Omental fat pad (tissue), 4 donors: ENCODE results near the gene RANBP2. TPM values are rescaled to one million over a fixed set of nuclear protein-coding genes. Genes with fewer than 3 reads are reported as not detected.
"Not testable (repeated sequence)": the region's sequence is repeated elsewhere in the genome, so short reads cannot be mapped to it uniquely, and the experiment has no call there.

Experiments
- ATAC-seq: fragments of 150-250 bp; one replicate; pipeline ENCODE4 v1.9.1; 2016; ENCODE audit warnings: mild to moderate bottlenecking, moderate library complexity; ENCODE audit not compliant: low FRiP score
- DNase-seq: peaks from one replicate; pipeline ENCODE4 v3.0.0-alpha.2; 2019; ENCODE audit warnings: low spot score
- CTCF ChIP-seq, 3 donors: fragments of 450-650 bp; IDR thresholded peaks; one replicate each; pipeline ENCODE4 v1.5.1; 2016 to 2017; ENCODE audit warnings: antibody characterized with exemption in 3 of 3, mild to moderate bottlenecking in 3 of 3, moderate library complexity in 2 of 3
- total RNA-seq, 4 donors: library from RNA; depleted of rRNA; stranded (reverse); fragments of >200 nt; gene quantifications; one replicate each; pipeline ENCODE4 v1.1.0, GENCODE V29; 2016

RANBP2 gene
- 100 to 1,000 TPM in 2 of 4 donors, 10 to 100 TPM in 2; 60.3 to 154 (median 83.4) TPM for total RNA-seq

DNA sequence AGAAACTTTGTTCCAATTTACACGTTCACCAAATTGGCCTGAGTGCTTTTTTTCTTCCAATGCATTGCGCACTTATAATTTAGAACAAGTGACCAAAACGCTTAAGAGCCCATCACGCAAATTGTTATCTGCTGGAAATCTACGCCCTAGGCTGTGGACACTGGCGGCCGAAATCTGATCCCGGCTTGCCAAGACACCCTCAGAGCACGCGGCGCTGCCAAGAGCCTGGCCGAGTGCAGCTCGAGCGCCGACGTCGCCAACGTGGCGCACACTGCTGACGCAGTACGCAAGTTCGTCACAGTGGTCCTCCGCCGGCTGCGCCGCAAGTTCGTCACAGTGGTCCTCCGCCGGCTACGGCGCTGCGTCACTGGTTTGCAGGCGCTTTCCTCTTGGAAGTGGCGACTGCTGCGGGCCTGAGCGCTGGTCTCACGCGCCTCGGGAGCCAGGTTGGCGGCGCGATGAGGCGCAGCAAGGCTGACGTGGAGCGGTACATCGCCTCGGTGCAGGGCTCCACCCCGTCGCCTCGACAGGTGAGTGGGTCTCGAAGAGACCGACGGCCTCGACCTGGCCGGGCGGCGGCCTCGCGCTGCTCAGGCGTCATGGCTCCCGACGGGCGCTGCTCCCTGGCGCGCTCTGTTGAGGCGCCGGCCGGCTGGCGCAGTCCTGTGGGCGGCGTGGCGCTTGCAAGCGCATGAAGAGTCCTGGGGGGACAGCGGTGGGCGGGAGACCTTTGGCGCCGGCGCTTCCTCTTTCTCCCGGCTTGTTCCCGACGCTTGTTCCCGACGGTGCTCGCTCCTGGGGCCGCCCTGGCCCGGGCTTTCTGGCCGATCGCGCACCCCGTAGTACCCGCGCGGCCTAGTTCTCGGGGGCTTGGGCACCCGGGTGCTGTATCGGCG is at the start of gene RANBP2:
RANBP2 (plus strand) TSS at position 334 of the 896 bp plus-strand sequence; CDS start at position 459, 125 bp downstream.
- TF ChIP-seq CTCF (IDR thresholded peaks at IDR 0.05) = no peak
- DNase-seq (peak; percentile 66), ATAC-seq (peak; percentile 99)

DNA sequence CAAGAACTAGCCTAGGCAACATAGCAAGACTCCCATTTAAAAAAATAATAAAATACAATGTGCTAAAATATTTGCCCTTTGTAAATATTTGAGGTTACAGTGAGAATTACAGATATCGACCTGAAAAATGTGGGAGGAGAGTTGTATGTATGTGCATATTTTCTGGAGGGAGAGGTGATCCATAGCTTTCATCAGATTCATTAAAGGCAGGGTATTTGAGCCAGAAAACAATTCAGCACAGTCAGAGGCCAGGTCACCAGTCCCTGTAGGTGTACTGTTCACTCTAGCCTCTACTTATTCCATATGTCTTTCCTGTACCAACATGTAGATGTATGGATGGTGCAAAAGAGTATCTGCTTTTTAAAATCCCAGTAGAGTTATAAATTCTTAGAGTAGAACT is 49.0 kb upstream of the RANBP2 start:
- DNase-seq, ATAC-seq: not testable (repeated sequence)

GRCh38 chr2:108672200-108672805 is 47.0 kb upstream of the RANBP2 start:
- not testable (repeated sequence) for DNase-seq

GRCh38 chr2:108676522-108676921 is 42.8 kb upstream of the RANBP2 start:
- DNase-seq, ATAC-seq: not testable (repeated sequence)

More at GRCh38 chr2:108672200-108672805, 47.0 kb upstream of the RANBP2 start:
- not testable (repeated sequence) for ATAC-seq

DNA sequence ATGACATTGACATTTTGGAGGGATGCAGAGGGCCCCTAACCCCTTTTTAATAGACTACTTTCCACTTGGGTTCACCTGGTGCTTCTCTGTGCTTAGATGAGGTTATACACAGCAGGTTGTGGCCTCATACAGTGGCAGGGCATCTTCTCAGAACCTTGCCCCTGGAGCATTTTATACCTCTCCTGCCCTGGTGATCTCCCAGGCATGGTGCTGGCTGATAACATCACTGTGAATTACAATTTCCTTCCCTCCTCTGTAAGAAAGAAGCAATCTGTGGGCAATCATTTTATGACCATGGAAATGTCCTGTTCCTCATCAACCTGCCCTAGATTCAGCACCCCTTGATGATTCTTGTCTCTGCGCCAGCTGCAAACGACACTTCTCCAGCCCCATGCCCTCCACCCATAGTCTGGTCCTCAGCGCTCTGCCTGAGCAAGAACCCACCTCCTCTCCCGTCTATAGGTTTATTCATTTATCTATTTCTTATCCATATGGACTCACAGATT is 42.0 kb upstream of the RANBP2 start:
- not testable (repeated sequence) for ATAC-seq, DNase-seq

GRCh38 chr2:108678198-108678651 is 41.1 kb upstream of the RANBP2 start:
- DNase-seq = not testable (repeated sequence)
- peak; percentile 83 for ATAC-seq

GRCh38 chr2:108680805-108681204 is 38.5 kb upstream of the RANBP2 start:
- DNase-seq, ATAC-seq: not testable (repeated sequence)

GRCh38 chr2:108688818-108689756 is 30.2 kb upstream of the RANBP2 start:
- ATAC-seq, DNase-seq: not testable (repeated sequence)

GRCh38 chr2:108690001-108690400 is 29.3 kb upstream of the RANBP2 start:
- DNase-seq = not testable (repeated sequence)
- ATAC-seq = peak; percentile 41

DNA sequence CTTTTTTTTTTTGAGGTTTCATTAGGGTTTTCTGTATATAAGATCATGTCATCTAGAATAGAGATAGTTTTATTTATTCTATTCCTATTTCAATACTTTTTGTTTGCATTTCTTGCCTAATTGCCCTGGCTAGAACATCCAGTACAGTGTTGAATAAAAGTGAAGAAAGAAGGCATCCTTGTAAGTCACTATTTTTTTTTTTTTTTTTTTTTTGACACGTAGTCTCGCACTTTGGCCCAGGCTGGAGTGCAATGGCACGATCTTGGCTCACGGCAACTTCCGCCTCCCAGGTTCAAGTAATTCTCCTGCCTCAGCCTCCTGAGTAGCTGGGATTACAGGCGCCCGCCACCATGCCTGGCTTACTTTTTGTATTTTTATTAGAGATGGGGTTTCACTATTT is 27.8 kb upstream of the RANBP2 start:
- no peak for TF ChIP-seq CTCF (IDR thresholded peaks at IDR 0.05)
- no peak for DNase-seq
- no peak for ATAC-seq

DNA sequence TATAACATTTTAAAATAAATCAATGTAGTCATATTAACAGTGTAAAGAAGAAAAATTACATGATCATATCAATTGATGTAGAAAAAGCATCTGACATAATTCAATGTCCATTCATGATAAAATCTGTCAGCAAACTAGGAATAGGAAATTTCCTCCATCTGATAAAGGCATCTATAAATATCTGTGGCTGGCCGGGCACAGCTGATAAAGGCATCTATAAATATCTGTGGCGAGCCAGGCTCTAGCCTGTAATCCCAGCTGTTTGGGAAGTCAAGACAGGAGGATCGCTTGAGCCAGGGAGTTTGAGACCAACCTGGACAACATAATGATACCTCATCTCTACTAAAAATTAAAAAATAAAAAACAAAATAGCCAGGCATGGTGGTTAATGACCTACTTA is 18.1 kb upstream of the RANBP2 start:
- TF ChIP-seq CTCF (IDR thresholded peaks at IDR 0.05) = no peak
- ATAC-seq = no peak
- no peak for DNase-seq
